ENCODE results near the gene SS18. TPM values are rescaled to one million over a fixed set of nuclear protein-coding genes. Genes with fewer than 3 reads are reported as not detected.

SS18 gene
- total and polyA plus RNA-seq, 2 donors (not counting 1 experiment from before 2014, with no cell fraction given): 62.4 to 114 TPM

GRCh38 chr18:26071725-26072124 lies 18.7 kb downstream of the SS18 start:
- peaks cover 9% of the 10 kb centered on the region for H4K20me1 ChIP-seq (ENCODE audit: control insufficient read depth, insufficient read depth, low read length, poor library complexity, severe bottlenecking)
- no peaks in the 10 kb centered on the region for H3K4me1 ChIP-seq (ENCODE audit: control insufficient read depth in 2 of 2, insufficient read depth in 2 of 2, low read length in 2 of 2)
- Mint-ChIP-seq H3K4me1 (peaks cover 31% of the 10 kb centered on the region), H3K27me3 (no peaks in the 10 kb centered on the region), H3K9me3 (ENCODE audit: insufficient read depth) (no peaks in the 10 kb centered on the region), H3K4me3 (no peak overlapping the region), H3K27ac (no peak overlapping the region)
- DNase-seq (no peak), ATAC-seq (ENCODE audit: low read depth) (no peak)
- POLR2A ChIA-PET: no interaction called here
- WGBS (ENCODE audit: insufficient coverage): 100% methylated on average over 1 of the region's 2 CpGs
- H3K4me3 ChIP-seq (ENCODE audit: control extremely low read depth in 1 of 5, extremely low read depth in 1 of 5, insufficient read depth in 1 of 5, low read depth in 2 of 5, low read length in 4 of 5): no peak overlapping the region
- no peak overlapping the region for H2AFZ ChIP-seq (ENCODE audit: insufficient read depth, low read depth, low read length, poor library complexity, severe bottlenecking)
- TF ChIP-seq CTCF (IDR thresholded peaks at IDR 0.05) (no peak), EZH2 (IDR thresholded peaks at IDR 0.05; ENCODE audit: borderline replicate concordance, insufficient read depth, low read depth, low read length, poor library complexity, severe bottlenecking) (no peak)
- no peak overlapping the region for H3K4me2 ChIP-seq (replicated peaks; ENCODE audit: low read depth, low read length, poor library complexity, severe bottlenecking)
- peaks cover 0 to 6% (median 1%) of the 10 kb centered on the region in 3 donors for H3K9me3 ChIP-seq (ENCODE audit: control extremely low read depth in 1 of 3, control insufficient read depth in 2 of 3, insufficient read depth in 1 of 3, low read length in 2 of 3)
- H3K27me3 ChIP-seq (replicated peaks in 1 of 4; ENCODE audit: control extremely low read depth in 1 of 4, control insufficient read depth in 3 of 4, insufficient read depth in 4 of 4, low read length in 3 of 4): no peaks in the 10 kb centered on the region
- H3K79me2 ChIP-seq (ENCODE audit: control insufficient read depth, insufficient read depth, low read length): peaks cover 48% of the 10 kb centered on the region
- H3K9ac ChIP-seq (ENCODE audit: low read length): no peak overlapping the region
- peaks cover 14 to 60% of the 10 kb centered on the region in 2 experiments for H3K36me3 ChIP-seq (replicated peaks in 1 of 2; ENCODE audit: control extremely low read depth in 1 of 2, control insufficient read depth in 1 of 2, extremely low read depth in 1 of 2, insufficient read depth in 2 of 2, low read length in 1 of 2)
- CTCF ChIA-PET: interaction anchor here (1.0 kb wide), 1 partner anchor 17 kb away, joined by 3 read pairs; no protein-coding TSS in a partner anchor
- intact Hi-C loops (cut with micrococcal nuclease): loop anchor here (5.0 kb wide), 1 partner anchor 86 kb away; no protein-coding TSS in a partner anchor
- H3K27ac ChIP-seq (ENCODE audit: low read length in 2 of 2): no peak overlapping the region

- Histone ChIP-seq H2AFZ (ENCODE audit: insufficient read depth, low read depth, low read length, poor library complexity, severe bottlenecking) (no peak overlapping the region), H4K20me1 (ENCODE audit: control insufficient read depth, insufficient read depth, low read length, poor library complexity, severe bottlenecking) (peaks cover 9% of the 10 kb centered on the region), H3K4me2 (replicated peaks; ENCODE audit: low read depth, low read length, poor library complexity, severe bottlenecking) (no peak overlapping the region), H3K9me3 (ENCODE audit: control extremely low read depth in 1 of 3, control insufficient read depth in 2 of 3, insufficient read depth in 1 of 3, low read length in 2 of 3) (peaks cover 0 to 6% (median 1%) of the 10 kb centered on the region in 3 donors), H3K9ac (ENCODE audit: low read length) (no peak overlapping the region), H3K4me3 (ENCODE audit: control extremely low read depth in 1 of 5, extremely low read depth in 1 of 5, insufficient read depth in 1 of 5, low read depth in 2 of 5, low read length in 4 of 5) (no peak overlapping the region), H3K27ac (ENCODE audit: low read length in 2 of 2) (no peak overlapping the region), H3K4me1 (ENCODE audit: control insufficient read depth in 2 of 2, insufficient read depth in 2 of 2, low read length in 2 of 2) (no peaks in the 10 kb centered on the region), H3K36me3 (replicated peaks in 1 of 2; ENCODE audit: control extremely low read depth in 1 of 2, control insufficient read depth in 1 of 2, extremely low read depth in 1 of 2, insufficient read depth in 2 of 2, low read length in 1 of 2) (peaks cover 14 to 63% of the 10 kb centered on the region in 2 experiments), H3K79me2 (ENCODE audit: control insufficient read depth, insufficient read depth, low read length) (peaks cover 48% of the 10 kb centered on the region), H3K27me3 (replicated peaks in 1 of 4; ENCODE audit: control extremely low read depth in 1 of 4, control insufficient read depth in 3 of 4, insufficient read depth in 4 of 4, low read length in 3 of 4) (no peaks in the 10 kb centered on the region)
- intact Hi-C loops (cut with micrococcal nuclease): loop anchor here (5.0 kb wide), 1 partner anchor 86 kb away; no protein-coding TSS in a partner anchor
- CTCF ChIA-PET: interaction anchor here (1.0 kb wide), 1 partner anchor 18 kb away, joined by 3 read pairs; no protein-coding TSS in a partner anchor
- Mint-ChIP-seq H3K9me3 (ENCODE audit: insufficient read depth) (no peaks in the 10 kb centered on the region), H3K4me1 (peaks cover 31% of the 10 kb centered on the region), H3K27ac (no peak overlapping the region), H3K27me3 (no peaks in the 10 kb centered on the region), H3K4me3 (no peak overlapping the region)
- no peak for DNase-seq
- no peak for ATAC-seq (ENCODE audit: low read depth)
- TF ChIP-seq CTCF (IDR thresholded peaks at IDR 0.05) (no peak), EZH2 (IDR thresholded peaks at IDR 0.05; ENCODE audit: borderline replicate concordance, insufficient read depth, low read depth, low read length, poor library complexity, severe bottlenecking) (no peak)
- POLR2A ChIA-PET: no interaction called here
These were observed 19.4 kb downstream of the SS18 start for GRCh38 chr18:26071020-26071419.

Measured in B cell (primary cell).